Measurements from ENCODE around the gene ACP1. TPM values are rescaled to one million over a fixed set of nuclear protein-coding genes. Genes with fewer than 3 reads are reported as not detected.

ACP1 gene
- total RNA-seq, 2 experiments from 2014 or later, result 95.2 to 113 TPM

GRCh38 chr2:287471-287885 is 22.7 kb downstream of the ACP1 start:
- CTCF ChIA-PET, result interaction anchor here (0.7 kb wide), 1 partner anchor 42 kb away, joined by 3 read pairs; no protein-coding TSS in a partner anchor
- no peak overlapping the region for H3K4me3 Mint-ChIP-seq
- peaks cover 54% of the 10 kb centered on the region for H3K27me3 Mint-ChIP-seq
- H3K27ac Mint-ChIP-seq, result no peak overlapping the region
- H3K9me3 Mint-ChIP-seq (ENCODE audit: low read depth), result no peaks in the 10 kb centered on the region
- DNase-seq, result no peak
- H3K4me1 Mint-ChIP-seq, result peaks cover 7% of the 10 kb centered on the region
- no peaks in the 10 kb centered on the region for H3K36me3 Mint-ChIP-seq
- ATAC-seq, result peak; percentile 63

DNA sequence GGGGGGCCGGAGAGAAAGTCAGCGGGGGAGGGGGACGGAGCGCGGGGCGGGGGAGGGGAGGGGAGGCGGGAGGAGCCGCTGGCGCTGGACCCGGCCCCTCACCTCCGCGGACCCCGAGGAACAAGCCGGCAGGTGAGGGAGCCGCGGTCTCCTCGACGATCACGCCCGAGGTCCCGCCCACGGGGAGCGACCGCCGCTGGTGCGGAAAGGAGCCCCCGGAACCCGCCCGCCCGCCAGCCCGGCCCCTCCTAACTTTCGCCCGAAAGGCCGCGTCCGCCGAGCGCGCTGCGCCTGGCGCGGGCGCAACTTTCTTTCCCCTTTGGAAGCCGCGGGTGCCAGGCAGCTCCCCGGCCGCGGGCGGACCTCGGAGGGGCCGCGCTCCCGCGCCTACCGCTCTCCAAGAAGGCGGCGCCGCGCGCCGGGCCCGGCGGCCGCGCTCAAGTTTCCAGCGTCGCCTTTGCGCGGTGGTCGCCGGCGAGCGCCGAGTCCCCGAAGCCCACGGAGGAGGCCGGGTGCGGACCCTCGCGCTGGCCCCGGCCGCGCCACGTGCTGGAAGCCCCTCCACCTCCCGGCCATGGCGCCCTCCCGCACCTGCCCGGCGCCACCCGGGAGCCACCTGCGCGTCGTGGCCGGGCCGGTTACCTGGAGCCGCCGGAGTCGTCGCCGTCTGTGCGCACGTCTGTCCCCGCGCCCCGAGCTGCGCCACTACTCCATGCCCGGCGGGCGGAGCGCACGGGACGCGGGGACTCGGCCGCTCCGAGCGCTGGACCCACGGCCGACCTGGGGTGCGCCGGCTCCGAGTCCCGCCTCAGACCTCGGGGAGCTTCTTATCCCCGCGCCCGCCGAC is 23.4 kb downstream of the ACP1 start, which contains the start of gene ALKAL2:
TSS of gene ALKAL2 (minus strand) at position 181 of the 847 bp plus-strand sequence. CDS start 256 bp downstream, outside the sequence.
- DNase-seq, result no peak
- Mint-ChIP-seq H3K4me3 (no peak within 1 kb of the TSS), H3K9me3 (ENCODE audit: low read depth) (no peaks in the 10 kb centered on the region), H3K36me3 (no peaks in the 10 kb centered on the region), H3K27ac (no peak within 1 kb of the TSS), H3K4me1 (peaks cover 7% of the 10 kb centered on the region), H3K27me3 (peaks cover 56% of the 10 kb centered on the region)
- ATAC-seq, result peak; percentile 29
- CTCF ChIA-PET, result interaction anchor here (0.7 kb wide), 1 partner anchor 42 kb away, joined by 3 read pairs; no protein-coding TSS in a partner anchor

DNA sequence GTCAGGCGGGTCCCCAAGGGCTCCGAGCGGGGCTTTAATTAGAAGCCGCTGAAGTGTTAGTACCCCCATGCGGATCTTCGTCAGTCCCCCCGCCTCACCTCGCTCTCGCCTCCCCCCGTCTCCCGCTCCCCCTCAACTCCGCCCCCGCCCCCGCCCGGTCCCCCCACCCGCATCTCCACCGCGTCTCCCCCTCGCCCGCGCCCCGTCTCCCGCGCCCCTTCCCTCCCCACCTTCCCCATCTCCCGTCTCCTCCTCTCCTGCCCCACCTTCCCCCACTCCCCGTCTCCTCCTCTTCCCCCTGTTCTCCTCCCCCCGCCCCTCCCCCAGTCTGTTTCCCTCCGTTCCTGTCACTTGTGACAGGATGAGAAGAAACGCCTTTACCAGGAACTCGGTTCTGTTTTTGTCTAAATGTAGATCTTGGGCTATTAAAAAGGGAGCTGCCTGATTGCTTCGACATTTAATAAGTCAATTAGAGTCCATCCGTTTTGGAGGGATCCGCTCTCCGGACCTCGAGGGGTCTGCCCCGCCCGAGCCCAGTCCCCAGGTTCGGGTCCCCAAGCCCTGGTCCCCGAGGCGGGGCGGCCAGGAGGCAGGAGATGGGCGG is 24.1 kb downstream of the ACP1 start:
- H3K4me3 Mint-ChIP-seq, result no peak overlapping the region
- CTCF ChIA-PET, result interaction anchor here (1.1 kb wide), 1 partner anchor 147 kb away, joined by 3 read pairs; no protein-coding TSS in a partner anchor
- ATAC-seq, result no peak
- DNase-seq, result no peak
- peaks cover 56% of the 10 kb centered on the region for H3K27me3 Mint-ChIP-seq
- no peaks in the 10 kb centered on the region for H3K9me3 Mint-ChIP-seq (ENCODE audit: low read depth)
- H3K27ac Mint-ChIP-seq, result no peak overlapping the region
- H3K36me3 Mint-ChIP-seq, result no peaks in the 10 kb centered on the region
- H3K4me1 Mint-ChIP-seq, result peaks cover 7% of the 10 kb centered on the region

GRCh38 chr2:289362-290089 is 24.8 kb downstream of the ACP1 start:
- ATAC-seq, result peak; percentile 48
- Mint-ChIP-seq H3K4me3 (peak overlapping the region; percentile 28), H3K27me3 (peaks cover 56% of the 10 kb centered on the region), H3K36me3 (no peaks in the 10 kb centered on the region), H3K9me3 (ENCODE audit: low read depth) (no peaks in the 10 kb centered on the region), H3K27ac (no peak overlapping the region), H3K4me1 (peaks cover 7% of the 10 kb centered on the region)
- CTCF ChIA-PET, result interaction anchor here (1.0 to 1.7 kb wide), 6 partner anchors 44 to 272 kb away, joined by 3 to 10 read pairs (median 4); no protein-coding TSS in a partner anchor
- no peak for DNase-seq

DNA sequence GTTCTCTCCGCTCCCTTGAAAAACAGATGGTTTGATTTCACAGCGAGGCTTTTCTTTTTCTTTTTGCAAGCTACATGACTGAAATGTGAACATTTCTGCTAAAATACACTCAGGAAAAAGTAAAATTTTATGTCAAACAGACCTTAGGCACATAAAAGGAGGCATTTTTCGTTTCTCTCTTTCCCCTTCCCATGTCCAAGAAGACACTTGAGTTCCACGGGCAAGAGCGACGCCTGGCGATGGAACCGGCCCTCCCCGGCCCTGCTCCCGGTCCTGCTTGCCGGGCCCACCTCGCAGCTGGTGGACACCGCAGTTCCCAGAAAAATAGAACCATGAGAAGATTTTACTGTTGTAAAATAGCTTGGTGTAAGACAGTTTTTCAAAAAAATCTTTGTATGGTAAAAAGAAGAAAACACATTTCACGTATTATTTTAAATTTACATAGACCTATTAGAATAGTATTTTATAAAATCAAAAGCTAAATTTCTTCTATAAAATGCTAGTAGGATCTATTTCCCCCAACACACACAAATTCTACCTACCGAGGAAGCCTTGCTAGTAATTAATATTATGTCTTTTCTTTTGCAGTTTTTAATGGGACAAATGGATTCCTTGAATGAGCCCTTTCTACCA is 25.5 kb downstream of the ACP1 start:
- CTCF ChIA-PET, result interaction anchor here (1.0 to 1.7 kb wide), 6 partner anchors 44 to 273 kb away, joined by 3 to 10 read pairs (median 4); no protein-coding TSS in a partner anchor
- Mint-ChIP-seq H3K27me3 (peaks cover 59% of the 10 kb centered on the region), H3K4me1 (peaks cover 7% of the 10 kb centered on the region), H3K36me3 (no peaks in the 10 kb centered on the region), H3K9me3 (ENCODE audit: low read depth) (no peaks in the 10 kb centered on the region), H3K27ac (no peak overlapping the region), H3K4me3 (peak overlapping the region; percentile 27)
- ATAC-seq, result peak; percentile 52
- peak; percentile 65 for DNase-seq

GRCh38 chr2:295090-295489 is 30.3 kb downstream of the ACP1 start:
- H3K27me3 Mint-ChIP-seq, result peaks cover 57% of the 10 kb centered on the region

GRCh38 chr2:296354-296753 is 31.6 kb downstream of the ACP1 start:
- ATAC-seq (no peak), DNase-seq (no peak)
- H3K9me3 Mint-ChIP-seq (ENCODE audit: low read depth), result no peaks in the 10 kb centered on the region
- CTCF ChIA-PET, result no interaction called here
- no peak overlapping the region for H3K27ac Mint-ChIP-seq
- peaks cover 44% of the 10 kb centered on the region for H3K27me3 Mint-ChIP-seq
- no peak overlapping the region for H3K4me3 Mint-ChIP-seq
- H3K4me1 Mint-ChIP-seq, result no peaks in the 10 kb centered on the region
- peaks cover 3% of the 10 kb centered on the region for H3K36me3 Mint-ChIP-seq

More at GRCh38 chr2:295090-295489, 30.3 kb downstream of the ACP1 start:
- CTCF ChIA-PET, result no interaction called here
- Mint-ChIP-seq H3K36me3 (no peaks in the 10 kb centered on the region), H3K4me1 (no peaks in the 10 kb centered on the region), H3K9me3 (ENCODE audit: low read depth) (no peaks in the 10 kb centered on the region), H3K27ac (no peak overlapping the region), H3K4me3 (no peak overlapping the region)
- DNase-seq (no peak), ATAC-seq (no peak)

GRCh38 chr2:305366-305765 is 40.6 kb downstream of the ACP1 start:
- Mint-ChIP-seq H3K4me3 (no peak overlapping the region), H3K4me1 (peaks cover 1% of the 10 kb centered on the region), H3K27me3 (no peaks in the 10 kb centered on the region), H3K27ac (no peak overlapping the region), H3K36me3 (peaks cover 3% of the 10 kb centered on the region), H3K9me3 (ENCODE audit: low read depth) (no peaks in the 10 kb centered on the region)
- no peak for DNase-seq
- CTCF ChIA-PET, result no interaction called here
- ATAC-seq, result no peak

- Mint-ChIP-seq H3K36me3 (no peaks in the 10 kb centered on the region), H3K27ac (no peak overlapping the region), H3K4me3 (no peak overlapping the region), H3K9me3 (ENCODE audit: low read depth) (no peaks in the 10 kb centered on the region), H3K27me3 (peaks cover 2% of the 10 kb centered on the region), H3K4me1 (peaks cover 1% of the 10 kb centered on the region)
- ATAC-seq, result no peak
- DNase-seq, result no peak
- CTCF ChIA-PET, result no interaction called here
These were observed 44.6 kb downstream of the ACP1 start for GRCh38 chr2:309148-309953.

DNA sequence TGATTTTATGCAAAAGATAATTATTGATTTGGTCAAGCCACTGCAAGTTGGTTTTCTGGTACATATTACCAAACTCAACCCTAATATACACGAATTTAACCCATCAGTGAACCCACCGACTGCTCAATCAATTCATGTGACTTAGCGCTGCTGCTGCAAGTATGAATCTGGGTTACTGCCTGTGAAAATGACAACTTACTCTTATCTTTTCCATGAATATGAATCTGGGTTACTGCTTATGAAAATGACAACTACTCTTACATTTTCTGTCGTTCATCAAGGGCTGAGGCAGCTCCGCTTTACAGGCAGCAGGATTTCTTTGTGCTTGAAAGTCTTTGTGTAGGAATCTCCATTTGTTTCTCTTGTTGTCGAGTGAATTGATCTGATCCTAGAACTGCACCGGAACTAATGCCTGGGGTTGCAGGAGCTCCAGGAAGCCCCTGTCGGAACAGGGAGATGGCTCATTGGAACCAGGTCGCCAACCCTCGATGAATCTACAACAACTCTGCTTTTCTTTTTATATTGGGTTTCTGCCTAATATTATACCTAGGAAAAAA is 45.3 kb downstream of the ACP1 start:
- peaks cover 1% of the 10 kb centered on the region for H3K4me1 Mint-ChIP-seq

DNA sequence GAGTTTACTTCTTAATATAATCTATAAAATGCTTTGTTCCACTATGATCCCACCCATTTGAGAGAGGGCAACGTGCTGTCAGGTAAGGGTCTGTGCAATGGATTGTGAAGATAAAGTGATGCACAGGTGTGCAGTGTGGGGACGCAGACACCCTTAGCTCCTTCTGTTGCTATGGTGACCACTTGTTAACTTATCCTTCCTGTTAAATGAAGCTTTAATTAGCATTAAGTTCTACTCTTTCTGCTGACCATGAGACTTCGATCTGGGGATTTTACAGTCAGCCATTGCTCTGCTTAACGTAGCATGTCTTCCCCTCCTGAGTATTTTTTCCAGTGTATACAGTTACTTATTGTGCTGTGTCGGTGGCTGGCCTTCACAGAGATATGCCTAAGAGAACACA is 46.2 kb downstream of the ACP1 start:
- Mint-ChIP-seq H3K4me3 (no peak overlapping the region), H3K36me3 (no peaks in the 10 kb centered on the region), H3K27ac (no peak overlapping the region), H3K27me3 (peaks cover 7% of the 10 kb centered on the region), H3K9me3 (ENCODE audit: low read depth) (no peaks in the 10 kb centered on the region), H3K4me1 (peaks cover under 1% of the 10 kb centered on the region)
- DNase-seq (no peak), ATAC-seq (no peak)
- CTCF ChIA-PET, result no interaction called here

More for the DNA sequence above, 45.3 kb downstream of the ACP1 start:
- DNase-seq (no peak), ATAC-seq (no peak)
- H3K36me3 Mint-ChIP-seq, result no peaks in the 10 kb centered on the region
- H3K27ac Mint-ChIP-seq, result no peak overlapping the region
- CTCF ChIA-PET, result no interaction called here
- no peak overlapping the region for H3K4me3 Mint-ChIP-seq
- H3K9me3 Mint-ChIP-seq (ENCODE audit: low read depth), result no peaks in the 10 kb centered on the region
- H3K27me3 Mint-ChIP-seq, result peaks cover 3% of the 10 kb centered on the region

GRCh38 chr2:313991-314390 is 49.2 kb downstream of the ACP1 start:
- no peak overlapping the region for H3K27ac Mint-ChIP-seq
- H3K4me3 Mint-ChIP-seq, result no peak overlapping the region
- DNase-seq, result no peak
- no peak for ATAC-seq
- peaks cover 9% of the 10 kb centered on the region for H3K27me3 Mint-ChIP-seq
- CTCF ChIA-PET, result no interaction called here
- peaks cover 5% of the 10 kb centered on the region for H3K9me3 Mint-ChIP-seq (ENCODE audit: low read depth)
- no peaks in the 10 kb centered on the region for H3K36me3 Mint-ChIP-seq
- peaks cover 22% of the 10 kb centered on the region for H3K4me1 Mint-ChIP-seq
